Measurements from ENCODE around the gene WIZ.
"Not testable (repeated sequence)": the region's sequence is repeated elsewhere in the genome, so short reads cannot be mapped to it uniquely, and the experiment has no call there.

The WIZ gene

GRCh38 chr19:15427991-15428471, 21.7 kb downstream of the WIZ start:
- DNase-seq: no peak
- ATAC-seq: no peak

GRCh38 chr19:15427350-15427700, 22.4 kb downstream of the WIZ start:
- ATAC-seq (no peak), DNase-seq (no peak)

- DNase-seq (no peak), ATAC-seq (no peak)
Measured at GRCh38 chr19:15426485-15427349, 23.0 kb downstream of the WIZ start.

- DNase-seq: no peak
- no peak for ATAC-seq
Measured at GRCh38 chr19:15425321-15425950, 24.3 kb downstream of the WIZ start.

- no peak for DNase-seq
Measured at GRCh38 chr19:15424692-15425272, 25.0 kb downstream of the WIZ start.

GRCh38 chr19:15424121-15424520, 25.6 kb downstream of the WIZ start:
- DNase-seq: no peak
- no peak for ATAC-seq

More at GRCh38 chr19:15424692-15425272, 25.0 kb downstream of the WIZ start:
- ATAC-seq: no peak

- ATAC-seq (no peak), DNase-seq (no peak)
Measured at GRCh38 chr19:15423130-15423529, 26.6 kb downstream of the WIZ start.

- no peak for ATAC-seq
- no peak for DNase-seq
Measured at GRCh38 chr19:15422296-15423075, 27.3 kb downstream of the WIZ start.

GRCh38 chr19:15421721-15422260, 28.0 kb downstream of the WIZ start:
- ATAC-seq (no peak), DNase-seq (no peak)

GRCh38 chr19:15421136-15421695, 28.5 kb downstream of the WIZ start:
- DNase-seq (no peak), ATAC-seq (no peak)

- no peak for DNase-seq
- no peak for ATAC-seq
Measured at GRCh38 chr19:15419413-15420025, 30.2 kb downstream of the WIZ start.

GRCh38 chr19:15418579-15419412, 31.0 kb downstream of the WIZ start, which contains the start of gene AKAP8L:
AKAP8L (minus strand) TSS chr19:15418988; CDS start chr19:15418923, 65 bp downstream.
- DNase-seq (peak; percentile 98), ATAC-seq (peak; percentile 97)

- ATAC-seq (no peak), DNase-seq (no peak)
Measured at GRCh38 chr19:15418231-15418578, 31.6 kb downstream of the WIZ start.

GRCh38 chr19:15417699-15418098, 32.1 kb downstream of the WIZ start:
- ATAC-seq (no peak), DNase-seq (no peak)

- no peak for ATAC-seq
Measured at GRCh38 chr19:15412832-15413231, 36.9 kb downstream of the WIZ start.

GRCh38 chr19:15411351-15411750, 38.4 kb downstream of the WIZ start:
- not testable (repeated sequence) for DNase-seq, ATAC-seq

More at GRCh38 chr19:15412832-15413231, 36.9 kb downstream of the WIZ start:
- no peak for DNase-seq

GRCh38 chr19:15404780-15405211, 45.0 kb downstream of the WIZ start:
- DNase-seq: no peak
- ATAC-seq: no peak

GRCh38 chr19:15404097-15404779, 45.5 kb downstream of the WIZ start:
- DNase-seq (no peak), ATAC-seq (no peak)

GRCh38 chr19:15403151-15403531, 46.6 kb downstream of the WIZ start:
- no peak for DNase-seq
- no peak for ATAC-seq

Measured in stimulated activated naive CD8-positive, alpha-beta T cell treated with anti-CD3 and anti-CD28 coated beads, Interleukin-15, Interleukin-2, amounts not matched to agents 100 U/mL and 50 U/mL, for 24 hours (primary cell).